GM23248 (cell line): ENCODE data around the gene CUL3.

Experiments used
- EZH2 ChIP-seq: fragments of 200-600 bp; sonication (generic); IDR thresholded peaks from 2 replicates; pipeline ENCODE4 v1.6.1; 2018; ENCODE audit warnings: antibody characterized with exemption, mild to moderate bottlenecking; ENCODE audit not compliant: insufficient read depth, poor library complexity, severe bottlenecking
- EZH2phosphoT487 ChIP-seq: fragments of 200-600 bp; sonication (generic); IDR thresholded peaks from 2 replicates; pipeline ENCODE4 v1.6.1; 2018; ENCODE audit warnings: antibody characterized with exemption, moderate library complexity, mild to moderate bottlenecking, low read depth; ENCODE audit not compliant: insufficient read depth

DNA sequence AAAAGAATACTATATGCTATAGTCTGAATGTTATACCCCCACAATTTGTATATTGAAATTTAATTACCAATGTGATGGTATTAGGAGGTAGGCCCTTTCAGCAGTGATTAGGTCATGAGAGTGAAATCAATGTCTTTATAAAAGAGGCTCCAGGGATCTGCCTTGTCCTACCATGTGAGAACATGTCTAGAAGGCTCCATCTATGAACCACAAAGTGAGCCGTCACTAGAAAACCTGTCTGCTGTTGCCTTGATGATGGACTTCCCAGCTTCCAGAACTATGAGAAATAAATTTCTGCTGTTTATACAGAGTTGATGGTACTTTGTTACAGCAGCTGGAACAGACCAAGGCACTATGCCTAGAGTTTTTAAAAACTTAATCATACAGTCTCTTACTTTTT lies 136.9 kb downstream of the CUL3 start:
- TF ChIP-seq EZH2 (no peak), EZH2phosphoT487 (no peak)
